A673 (cell line): ENCODE measurements around the gene ADD3. TPM values are rescaled to one million over a fixed set of nuclear protein-coding genes. Genes with fewer than 3 reads are reported as not detected.

Experiments used
- BruUV-seq: library from RNA; stranded (reverse); fragments of 400-500 nt; replicated peaks from 2 replicates; lab custom pipeline; 2021; lab: Mats Ljungman, UMichigan
- CTCF ChIA-PET: fragments of 300-600 bp; sonication (Branson Sonifier 250); formaldehyde crosslinking; loops from one replicate; lab custom pipeline; 2022; ENCODE audit warnings: antibody characterized with exemption; lab: Charles Lee
- POLR2A ChIA-PET: fragments of 300-600 bp; sonication (Branson Sonifier 250); formaldehyde crosslinking; loops from one replicate; lab custom pipeline; 2022; ENCODE audit warnings: antibody characterized with exemption; ENCODE audit not compliant: low non-redundant PET; lab: Charles Lee
- DNase-seq: peaks from one replicate; pipeline ENCODE4 v3.0.0-alpha.2; 2015; ENCODE audit warnings: low spot score
- H3K27ac ChIP-seq: fragments of 200-600 bp; sonication (generic); 2 replicates; pipeline ENCODE4 v1.5.1; 2016; ENCODE audit warnings: mixed run types, low read depth, mild to moderate bottlenecking, mixed read lengths, antibody characterized with exemption, low read length; ENCODE audit not compliant: poor library complexity, severe bottlenecking
- H3K27me3 ChIP-seq: fragments of 200-600 bp; sonication (generic); replicated peaks from 2 replicates; pipeline ENCODE4 v1.6.1; 2017; ENCODE audit warnings: mixed run types, low read depth, mild to moderate bottlenecking, mixed read lengths, antibody characterized with exemption, low read length; ENCODE audit not compliant: insufficient read depth, poor library complexity
- H3K36me3 ChIP-seq: fragments of 200-600 bp; sonication (generic); 2 replicates; pipeline ENCODE4 v1.6.1; 2016; ENCODE audit warnings: mixed run types, mild to moderate bottlenecking, mixed read lengths, antibody characterized with exemption, low read length; ENCODE audit not compliant: insufficient read depth, poor library complexity, severe bottlenecking
- H3K4me1 ChIP-seq: fragments of 200-600 bp; sonication (generic); 2 replicates; pipeline ENCODE4 v1.6.1; 2017; ENCODE audit warnings: mixed run types, mild to moderate bottlenecking, mixed read lengths, antibody characterized with exemption, low read length; ENCODE audit not compliant: insufficient read depth, poor library complexity, severe bottlenecking
- H3K4me3 ChIP-seq: fragments of 200-600 bp; sonication (generic); 2 replicates; pipeline ENCODE4 v1.5.1; 2016; ENCODE audit warnings: low read depth, mixed run types, mild to moderate bottlenecking, mixed read lengths, low read length; ENCODE audit not compliant: poor library complexity, severe bottlenecking
- H3K9me3 ChIP-seq: fragments of 200-600 bp; sonication (generic); 2 replicates; pipeline ENCODE4 v1.6.1; 2016; ENCODE audit warnings: mixed run types, low read depth, mild to moderate bottlenecking, mixed read lengths, antibody characterized with exemption, low read length; ENCODE audit not compliant: poor library complexity, severe bottlenecking
- EZH2 ChIP-seq: fragments of 200-600 bp; sonication (generic); IDR thresholded peaks from 2 replicates; pipeline ENCODE4 v1.6.1; 2017; ENCODE audit warnings: borderline replicate concordance, low read depth, mild to moderate bottlenecking, mixed read lengths, antibody characterized with exemption, low read length; ENCODE audit not compliant: poor library complexity, severe bottlenecking
- intact Hi-C: fragments of 100-400 bp; cut with micrococcal nuclease; formaldehyde crosslinking; loops from one replicate; pipeline ENCODE4 v1.10.0; 2022; ENCODE audit not compliant: unreplicated experiment
- total RNA-seq: library from RNA; stranded (reverse); gene quantifications from 2 replicates; pipeline ENCODE4 v1.2.3, GENCODE V29; 2021
- TF ChIP-seq, protein P1 (sequence below): fragments of 300-800, 200-600 bp; sonication (generic); conservative IDR thresholded peaks from 2 replicates; pipeline ENCODE4 v1.5.1; 2017; ENCODE audit warnings: low read depth, mild to moderate bottlenecking, antibody characterized with exemption, low read length, moderate library complexity, mixed read lengths

Gene ADD3
- total RNA-seq, 1 experiment from 2014 or later = 82.9 TPM

DNA sequence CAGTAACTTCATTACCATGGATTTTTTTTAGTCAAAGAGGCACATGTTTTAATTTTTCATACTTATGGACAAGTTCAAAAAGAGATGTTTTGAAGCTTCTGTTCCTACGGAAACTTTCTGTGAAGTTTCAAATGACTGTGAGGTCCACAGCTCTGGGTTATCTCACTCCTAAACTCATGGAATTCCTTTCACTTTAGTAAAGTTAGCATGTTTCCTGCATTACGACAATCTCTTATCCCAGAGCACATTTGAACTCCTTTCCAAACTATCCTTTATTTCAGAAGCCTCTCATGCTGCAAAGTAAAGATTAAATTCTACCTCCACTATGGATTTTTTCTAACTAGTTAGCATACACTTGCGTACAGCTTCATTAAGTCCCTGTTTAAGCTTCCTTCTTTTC lies 15.3 kb upstream of the ADD3 start:
- no TSS peak for BruUV-seq
- Histone ChIP-seq H3K9me3 (no peaks in the 10 kb centered on the region), H3K4me1 (peaks cover 23% of the 10 kb centered on the region), H3K4me3 (no peak overlapping the region), H3K27ac (no peak overlapping the region), H3K27me3 (peaks cover 6% of the 10 kb centered on the region), H3K36me3 (no peaks in the 10 kb centered on the region)
- TF ChIP-seq, protein P1, sequence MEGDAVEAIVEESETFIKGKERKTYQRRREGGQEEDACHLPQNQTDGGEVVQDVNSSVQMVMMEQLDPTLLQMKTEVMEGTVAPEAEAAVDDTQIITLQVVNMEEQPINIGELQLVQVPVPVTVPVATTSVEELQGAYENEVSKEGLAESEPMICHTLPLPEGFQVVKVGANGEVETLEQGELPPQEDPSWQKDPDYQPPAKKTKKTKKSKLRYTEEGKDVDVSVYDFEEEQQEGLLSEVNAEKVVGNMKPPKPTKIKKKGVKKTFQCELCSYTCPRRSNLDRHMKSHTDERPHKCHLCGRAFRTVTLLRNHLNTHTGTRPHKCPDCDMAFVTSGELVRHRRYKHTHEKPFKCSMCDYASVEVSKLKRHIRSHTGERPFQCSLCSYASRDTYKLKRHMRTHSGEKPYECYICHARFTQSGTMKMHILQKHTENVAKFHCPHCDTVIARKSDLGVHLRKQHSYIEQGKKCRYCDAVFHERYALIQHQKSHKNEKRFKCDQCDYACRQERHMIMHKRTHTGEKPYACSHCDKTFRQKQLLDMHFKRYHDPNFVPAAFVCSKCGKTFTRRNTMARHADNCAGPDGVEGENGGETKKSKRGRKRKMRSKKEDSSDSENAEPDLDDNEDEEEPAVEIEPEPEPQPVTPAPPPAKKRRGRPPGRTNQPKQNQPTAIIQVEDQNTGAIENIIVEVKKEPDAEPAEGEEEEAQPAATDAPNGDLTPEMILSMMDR = no peak
- no peak for TF ChIP-seq EZH2
- CTCF ChIA-PET = interaction anchor here (0.7 kb wide), 1 partner anchor 17 kb away, joined by 3 read pairs; no protein-coding TSS in a partner anchor
- no peak for DNase-seq
- POLR2A ChIA-PET = no interaction called here
- intact Hi-C loops = no loop called here

DNA sequence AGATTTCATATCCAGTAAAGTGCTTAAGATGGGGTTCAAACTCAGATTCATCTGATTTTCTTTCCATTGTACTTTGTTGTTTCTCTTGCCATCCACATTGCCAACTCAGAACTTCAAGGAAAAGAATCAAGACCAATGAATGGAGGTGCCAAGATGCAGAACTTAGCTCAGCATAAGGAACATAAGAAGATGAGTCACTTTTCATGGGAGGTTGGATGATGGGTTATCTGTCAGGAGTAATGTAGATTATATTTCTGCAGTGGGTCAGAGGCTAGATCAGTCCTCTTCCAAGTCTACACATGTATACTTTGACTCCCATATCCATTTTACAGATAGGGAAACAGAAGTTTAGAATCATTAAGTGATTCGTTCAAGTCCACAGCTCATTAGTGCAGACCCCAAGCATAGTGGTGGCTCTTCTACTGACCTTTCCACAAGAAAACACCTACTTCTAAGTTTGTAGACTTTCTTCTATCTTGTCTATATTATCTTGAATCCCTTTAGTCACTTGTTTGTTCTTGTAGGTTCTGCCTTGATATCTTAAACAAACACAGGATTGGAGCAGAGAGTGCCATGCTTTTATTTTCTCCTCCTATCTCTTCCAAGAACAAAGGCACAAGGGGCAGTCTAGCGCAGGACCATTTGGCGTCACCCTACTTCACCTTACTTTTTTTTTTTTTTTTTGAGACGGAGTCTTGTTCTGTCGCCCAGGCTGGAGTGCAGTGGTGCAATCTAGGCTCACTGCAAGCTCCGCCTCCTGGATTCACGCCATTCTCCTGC lies 14.0 kb upstream of the ADD3 start:
- no peak for DNase-seq
- CTCF ChIA-PET = no interaction called here
- POLR2A ChIA-PET = no interaction called here
- peaks cover 6% of the 10 kb centered on the region for H3K27me3 ChIP-seq
- no TSS peak for BruUV-seq
- H3K36me3 ChIP-seq = no peaks in the 10 kb centered on the region
- intact Hi-C loops = no loop called here
- H3K4me1 ChIP-seq = peaks cover 32% of the 10 kb centered on the region
- no peak overlapping the region for H3K4me3 ChIP-seq
- TF ChIP-seq EZH2 = no peak
- TF ChIP-seq, protein P1 = no peak
- no peak overlapping the region for H3K27ac ChIP-seq
- H3K9me3 ChIP-seq = no peaks in the 10 kb centered on the region

DNA sequence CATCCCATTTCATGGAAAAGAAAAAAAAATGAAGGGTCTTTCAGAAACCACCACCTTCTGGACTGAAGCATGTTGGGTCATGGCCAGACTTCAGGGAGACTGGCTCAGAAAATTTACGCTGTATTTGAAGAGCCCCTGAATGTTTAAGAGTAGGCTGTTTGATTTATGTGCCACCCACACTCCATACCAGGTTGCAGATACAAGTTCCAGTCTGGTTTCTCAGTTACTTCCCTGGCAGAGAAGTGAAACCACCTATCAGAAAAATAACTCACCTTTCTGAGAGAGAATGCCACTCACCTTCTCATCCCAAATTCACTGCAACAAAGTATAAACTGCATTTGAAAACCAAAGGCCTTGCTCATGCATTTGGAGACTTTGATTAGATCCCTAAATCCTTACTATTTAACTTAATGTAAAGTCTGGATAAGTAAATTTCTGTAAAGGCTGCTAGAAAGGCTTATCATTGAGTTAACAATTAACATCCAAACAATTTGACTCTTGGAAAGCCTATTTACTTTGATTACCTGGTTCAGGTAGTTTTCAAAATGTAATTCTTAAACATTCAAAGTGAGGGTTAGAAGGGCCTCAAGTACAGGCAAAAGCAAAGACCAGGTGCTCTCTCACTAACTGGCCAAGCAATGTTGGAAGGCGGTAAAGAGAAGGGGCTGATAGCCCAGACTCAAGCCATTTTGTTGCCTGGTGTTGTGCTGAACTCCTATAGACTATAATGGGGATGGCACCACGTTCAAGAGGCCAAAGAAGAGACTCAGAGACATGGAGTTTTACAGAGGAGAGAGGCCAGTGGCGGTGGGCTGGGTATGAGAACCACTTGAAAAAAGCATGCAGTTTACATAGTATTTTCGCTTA lies 12.8 kb upstream of the ADD3 start:
- no peak for TF ChIP-seq EZH2
- TF ChIP-seq, protein P1 = no peak
- Histone ChIP-seq H3K27ac (no peak overlapping the region), H3K4me3 (no peak overlapping the region), H3K9me3 (no peaks in the 10 kb centered on the region), H3K27me3 (peaks cover 6% of the 10 kb centered on the region), H3K4me1 (peaks cover 33% of the 10 kb centered on the region), H3K36me3 (no peaks in the 10 kb centered on the region)
- intact Hi-C loops = no loop called here
- DNase-seq = no peak
- ChIA-PET POLR2A (no interaction called here), CTCF (no interaction called here)
- no TSS peak for BruUV-seq
